C4-2B (cell line): Measurements from ENCODE around the gene HTR4.

Source experiments
- CTCF ChIP-seq: fragments of 450-650 bp; conservative IDR thresholded peaks from 2 replicates; pipeline ENCODE4 v1.5.1; 2017; ENCODE audit warnings: mild to moderate bottlenecking
- ZFX ChIP-seq: fragments of 450-650 bp; IDR thresholded peaks from 2 replicates; pipeline ENCODE4 v1.6.1; 2017

GRCh38 chr5:148659641-148660345, 5.5 kb upstream of the HTR4 start:
- TF ChIP-seq CTCF (no peak), ZFX (no peak)
